GM12892 (cell line): ENCODE results near the gene TMEM154.

Experiments
- DNase-seq: peaks from one replicate; pipeline ENCODE4 v3.0.0; 2011; ENCODE audit not compliant: insufficient read length
- FAIRE-seq: peaks from 2 replicates; lab custom pipeline; 2011; peaks lifted over from hg19 to GRCh38; lab: Jason Lieb, UNC
- POLR2A ChIP-seq: IDR thresholded peaks from 2 replicates; pipeline ENCODE4 v1.6.1; 2011; ENCODE audit warnings: low read depth, low read length, control low read depth
- POLR2AphosphoS5 ChIP-seq: IDR thresholded peaks from 2 replicates; pipeline ENCODE4 v1.6.1; 2011; ENCODE audit warnings: low read depth, low read length, control low read depth
- TAF1 ChIP-seq: IDR thresholded peaks from 2 replicates; pipeline ENCODE4 v1.6.1; 2011; ENCODE audit warnings: low read depth, mild to moderate bottlenecking, control low read depth, low read length, borderline replicate concordance

The TMEM154 gene

GRCh38 chr4:152635851-152636250 is 43.9 kb downstream of the TMEM154 start:
- DNase-seq (no peak), FAIRE-seq (no peak)
- TF ChIP-seq TAF1, result no peak
- TF ChIP-seq POLR2A, result no peak
- no peak for TF ChIP-seq POLR2AphosphoS5

DNA sequence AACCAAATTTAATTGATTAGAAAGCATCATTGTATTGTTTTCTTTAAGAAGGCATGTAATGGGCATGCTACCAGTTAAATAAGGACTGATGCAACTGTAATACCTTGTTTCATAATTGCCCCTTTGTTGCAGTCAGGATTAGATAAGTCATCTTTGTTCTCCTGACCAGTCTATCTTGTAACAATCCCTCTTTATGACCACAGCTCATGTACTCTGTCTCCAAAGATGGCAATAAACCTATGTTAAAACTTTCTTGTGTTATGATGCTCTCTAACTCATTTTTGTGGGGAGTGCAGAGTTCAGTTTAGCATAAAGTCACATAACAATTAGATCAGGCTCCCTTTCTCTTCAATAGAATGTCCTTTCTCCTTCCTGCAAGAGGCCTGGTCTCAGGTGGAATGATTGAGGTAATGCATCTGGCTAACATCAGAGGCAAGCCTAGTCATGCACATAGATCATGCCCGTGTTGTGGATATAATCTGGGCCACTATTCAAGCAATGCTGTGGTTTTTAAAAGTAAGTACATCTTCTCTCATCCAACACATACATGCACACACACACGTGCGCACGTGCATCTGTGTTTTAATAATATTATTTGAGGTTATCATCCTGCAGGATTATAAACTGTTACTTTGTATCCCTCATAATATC is 45.6 kb downstream of the TMEM154 start:
- FAIRE-seq, result peak; percentile 84
- TF ChIP-seq POLR2AphosphoS5 (no peak), TAF1 (no peak), POLR2A (no peak)

DNA sequence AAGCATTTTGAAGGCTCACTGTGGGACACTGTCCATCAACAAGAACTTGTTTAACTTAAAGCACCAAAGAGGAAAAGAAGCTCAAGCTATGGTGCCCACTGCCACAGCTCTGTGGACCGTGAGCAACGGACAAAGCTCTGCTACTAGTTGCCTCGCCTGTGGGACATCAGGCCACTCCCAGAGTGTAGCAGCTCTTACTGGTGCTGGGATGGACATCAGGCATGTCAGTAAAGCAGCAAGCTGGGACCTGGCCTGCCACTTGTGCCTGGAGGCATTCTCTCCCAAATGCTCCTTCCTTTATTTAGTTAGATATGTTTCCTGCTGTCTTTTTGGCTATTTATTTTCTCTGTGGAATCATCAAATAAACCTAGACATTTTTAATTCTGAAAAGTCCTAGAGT is 46.7 kb downstream of the TMEM154 start:
- TF ChIP-seq POLR2AphosphoS5 (no peak), TAF1 (no peak), POLR2A (no peak)
- DNase-seq (no peak), FAIRE-seq (no peak)

More for the DNA sequence above, 45.6 kb downstream of the TMEM154 start:
- no peak for DNase-seq

GRCh38 chr4:152630324-152630723 is 49.5 kb downstream of the TMEM154 start:
- no peak for TF ChIP-seq TAF1
- TF ChIP-seq POLR2A, result no peak
- TF ChIP-seq POLR2AphosphoS5, result no peak
- FAIRE-seq, result peak; percentile 14
- DNase-seq, result no peak

GRCh38 chr4:152629908-152630307 is 49.9 kb downstream of the TMEM154 start:
- TF ChIP-seq TAF1, result no peak
- TF ChIP-seq POLR2A, result no peak
- no peak for TF ChIP-seq POLR2AphosphoS5
- no peak for FAIRE-seq
- no peak for DNase-seq

- no peak for TF ChIP-seq TAF1
- no peak for TF ChIP-seq POLR2A
- no peak for TF ChIP-seq POLR2AphosphoS5
- no peak for FAIRE-seq
- no peak for DNase-seq
These were observed 51.7 kb downstream of the TMEM154 start for GRCh38 chr4:152628128-152628527.

DNA sequence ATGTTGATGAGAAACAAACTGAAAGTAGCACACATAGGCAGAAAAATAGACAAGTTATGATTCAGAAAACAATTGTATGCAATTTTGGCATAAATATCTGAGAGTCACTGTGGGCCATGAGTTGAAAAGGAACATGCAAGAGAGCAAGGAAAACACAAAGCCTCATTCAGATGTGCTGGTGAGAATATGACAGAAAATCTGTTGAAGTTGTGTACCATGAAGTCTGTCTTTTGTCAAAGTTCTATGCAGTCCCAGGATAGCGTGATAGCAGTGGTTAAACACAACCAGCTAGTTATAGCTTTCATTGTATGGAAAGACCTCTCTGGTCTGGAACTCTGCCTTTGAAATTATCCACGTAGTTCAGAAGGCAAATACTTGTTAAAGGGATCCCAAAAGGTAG is 53.0 kb downstream of the TMEM154 start:
- DNase-seq (no peak), FAIRE-seq (peak; percentile 42)
- TF ChIP-seq POLR2A, result no peak
- no peak for TF ChIP-seq POLR2AphosphoS5
- no peak for TF ChIP-seq TAF1

DNA sequence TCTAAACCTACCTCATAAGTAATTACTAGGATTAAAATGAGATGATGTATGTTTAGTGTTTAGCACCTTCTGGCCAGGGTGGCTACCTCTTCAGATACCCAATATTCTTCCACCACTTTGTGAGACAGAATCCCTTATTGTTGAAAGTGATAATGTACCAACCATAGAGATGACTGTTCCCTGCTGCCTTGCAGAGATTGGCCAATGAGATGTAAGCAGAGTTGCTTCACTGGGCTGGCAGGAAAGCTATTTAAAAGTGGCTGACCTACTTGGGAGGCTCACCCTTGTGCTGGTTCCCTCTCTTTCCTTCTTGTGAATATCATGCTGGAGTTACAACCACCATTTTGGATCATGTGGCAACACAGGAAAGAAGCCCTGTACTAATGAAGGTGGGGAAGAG is 58.9 kb downstream of the TMEM154 start:
- TF ChIP-seq TAF1 (no peak), POLR2AphosphoS5 (no peak), POLR2A (no peak)
- DNase-seq (no peak), FAIRE-seq (no peak)

GRCh38 chr4:152620218-152620617 is 59.6 kb downstream of the TMEM154 start:
- no peak for FAIRE-seq
- no peak for DNase-seq
- no peak for TF ChIP-seq TAF1
- TF ChIP-seq POLR2A, result no peak
- TF ChIP-seq POLR2AphosphoS5, result no peak

DNA sequence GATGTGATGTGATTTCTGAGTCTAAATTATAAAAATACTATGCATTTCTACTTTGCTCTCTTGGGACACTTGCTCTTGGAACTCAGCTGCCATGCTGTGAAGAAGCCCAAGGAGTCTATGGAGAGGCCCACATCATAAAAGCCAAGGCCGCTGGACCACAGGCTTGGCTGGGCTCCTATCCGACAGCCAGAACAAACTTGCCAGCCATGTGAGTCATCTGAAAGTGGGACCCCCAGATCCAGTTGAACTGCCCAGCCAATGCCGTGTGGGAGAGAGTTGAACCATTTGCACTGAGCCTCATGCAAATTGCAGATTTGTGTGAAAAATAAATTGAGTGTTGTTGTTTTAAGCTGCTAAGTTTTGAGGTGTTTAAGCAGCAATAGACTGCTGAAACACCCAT is 60.2 kb downstream of the TMEM154 start:
- DNase-seq, result no peak
- no peak for FAIRE-seq

DNA sequence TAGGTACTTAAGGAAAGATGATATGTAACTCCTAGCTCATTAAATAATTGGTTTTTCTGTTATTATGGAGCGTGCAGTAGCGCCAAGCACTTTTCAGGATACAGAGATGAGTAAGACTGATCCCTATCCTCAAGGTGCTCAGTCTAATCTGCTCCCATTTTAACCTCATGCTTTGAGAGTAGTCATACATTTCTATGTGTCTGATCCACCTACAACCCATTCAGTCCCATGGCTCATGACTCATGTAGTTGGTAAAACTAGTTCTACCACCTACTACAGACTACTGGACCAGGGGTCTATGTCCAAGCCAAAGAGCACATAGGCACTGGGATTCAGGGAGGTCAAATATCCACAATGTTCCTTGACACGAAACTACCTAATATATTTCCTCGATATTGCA is 60.8 kb downstream of the TMEM154 start:
- TF ChIP-seq TAF1, result no peak
- TF ChIP-seq POLR2A, result no peak
- TF ChIP-seq POLR2AphosphoS5, result no peak
- no peak for FAIRE-seq
- no peak for DNase-seq

More for the DNA sequence above, 60.2 kb downstream of the TMEM154 start:
- TF ChIP-seq POLR2AphosphoS5 (no peak), TAF1 (no peak), POLR2A (no peak)

GRCh38 chr4:152616804-152617203 is 63.0 kb downstream of the TMEM154 start:
- DNase-seq, result no peak
- FAIRE-seq, result no peak
- TF ChIP-seq POLR2AphosphoS5, result no peak
- no peak for TF ChIP-seq TAF1
- no peak for TF ChIP-seq POLR2A
